Body of pancreas (tissue), 4 donors: Measurements from ENCODE around the gene ZGPAT. TPM values are rescaled to one million over a fixed set of nuclear protein-coding genes. Genes with fewer than 3 reads are reported as not detected.

ENCODE experiments used
- ATAC-seq: fragments of 150-250 bp; one replicate; pipeline ENCODE4 v1.9.1; 2016
- DNase-seq, 4 donors: peaks; one replicate each; pipeline ENCODE4 v3.0.0-alpha.2; 2019
- H3K27ac ChIP-seq, 4 donors: fragments of 200-600 bp; sonication (generic); 1 replicate in 3 of 4; 2 replicates in 1 of 4; pipeline versions ENCODE4 v1.5.1 to v1.6.1; 2016 to 2019; ENCODE audit warnings: mild to moderate bottlenecking in 1 of 4, mixed read lengths in 1 of 4, moderate library complexity in 1 of 4
- H3K27me3 ChIP-seq, 2 donors: fragments of 200-600 bp; sonication (generic); one replicate each; pipeline ENCODE4 v1.6.0; 2016; ENCODE audit warnings: mild to moderate bottlenecking in 1 of 2
- H3K36me3 ChIP-seq, 2 donors: fragments of 200-600 bp; sonication (generic); replicated peaks in 1 of 2; 2 replicates each; pipeline ENCODE4 v1.5.1; 2016; ENCODE audit warnings: low read depth in 2 of 2; ENCODE audit not compliant: insufficient read depth in 1 of 2
- H3K4me1 ChIP-seq: fragments of 200-600 bp; sonication (generic); one replicate; pipeline ENCODE4 v1.6.0; 2016
- H3K4me3 ChIP-seq, 2 donors: fragments of 200-600 bp; sonication (generic); 1 replicate in 1 of 2; 2 replicates in 1 of 2; pipeline ENCODE4 v1.5.1; 2016 to 2019
- H3K9me3 ChIP-seq, 3 donors: fragments of 200-600 bp; sonication (generic); 1 replicate in 2 of 3; 2 replicates in 1 of 3; pipeline ENCODE4 v1.5.1; 2016
- CTCF ChIP-seq, 7 experiments: fragments of 450-650 bp in 4 of 7; fragments of 200-600 bp in 3 of 7; sonication (generic) in 3 of 7; IDR thresholded peaks; one replicate each; pipeline ENCODE4 v1.5.1; 2016 to 2019; ENCODE audit warnings: antibody characterized with exemption in 7 of 7
- POLR2A ChIP-seq, 3 donors: fragments of 450-650 bp; IDR thresholded peaks; one replicate each; pipeline ENCODE4 v1.6.1; 2016; ENCODE audit warnings: antibody characterized with exemption in 3 of 3, mild to moderate bottlenecking in 2 of 3
- WGBS, 2 donors: methylation state at CpG; one replicate each; pipeline ENCODE4 v1.1.5; 2017; 5-methylcytosine and 5-hydroxymethylcytosine counted together
- intact Hi-C: fragments of 100-400 bp; cut with DNase I; formaldehyde crosslinking; loops from one replicate; pipeline ENCODE4 v1.15.1; 2023
- total RNA-seq, 2 donors: library from RNA; depleted of rRNA; stranded (reverse); fragments of >200 nt; gene quantifications; one replicate each; pipeline ENCODE4 v1.1.0, GENCODE V29; 2016

ZGPAT gene
- total RNA-seq, 2 donors from 2014 or later, result 16.6 to 53.1 TPM

- ATAC-seq, result no peak
- no peak overlapping the region for H3K4me3 ChIP-seq
- H3K9me3 ChIP-seq, result no peaks in the 10 kb centered on the region
- H3K27ac ChIP-seq, result no peak overlapping the region
- H3K36me3 ChIP-seq, result no peaks in the 10 kb centered on the region
- 73 to 76% methylated on average over 16 to 26 of the region's 26 CpGs for WGBS, 2 donors
- intact Hi-C loops, result no loop called here
- H3K4me1 ChIP-seq, result peaks cover 8% of the 10 kb centered on the region
- no peak for DNase-seq
- no peaks in the 10 kb centered on the region for H3K27me3 ChIP-seq
- TF ChIP-seq CTCF (IDR thresholded peaks at IDR 0.05) (no peak), POLR2A (IDR thresholded peaks at IDR 0.05) (no peak)
These were observed 43.1 kb downstream of the ZGPAT start for GRCh38 chr20:63750807-63751470.

GRCh38 chr20:63751471-63752271 lies 43.8 kb downstream of the ZGPAT start:
- WGBS, 2 donors, result 85 to 88% methylated on average over 18 to 22 of the region's 45 CpGs
- DNase-seq (no peak), ATAC-seq (no peak)
- H3K27ac ChIP-seq, result no peak overlapping the region
- peaks cover 8% of the 10 kb centered on the region for H3K4me1 ChIP-seq
- no peaks in the 10 kb centered on the region for H3K36me3 ChIP-seq
- no peak overlapping the region for H3K4me3 ChIP-seq
- H3K27me3 ChIP-seq, result no peaks in the 10 kb centered on the region
- H3K9me3 ChIP-seq, result no peaks in the 10 kb centered on the region
- intact Hi-C loops, result no loop called here
- TF ChIP-seq CTCF (IDR thresholded peaks at IDR 0.05), result no peak
- TF ChIP-seq POLR2A (IDR thresholded peaks at IDR 0.05), result no peak

DNA sequence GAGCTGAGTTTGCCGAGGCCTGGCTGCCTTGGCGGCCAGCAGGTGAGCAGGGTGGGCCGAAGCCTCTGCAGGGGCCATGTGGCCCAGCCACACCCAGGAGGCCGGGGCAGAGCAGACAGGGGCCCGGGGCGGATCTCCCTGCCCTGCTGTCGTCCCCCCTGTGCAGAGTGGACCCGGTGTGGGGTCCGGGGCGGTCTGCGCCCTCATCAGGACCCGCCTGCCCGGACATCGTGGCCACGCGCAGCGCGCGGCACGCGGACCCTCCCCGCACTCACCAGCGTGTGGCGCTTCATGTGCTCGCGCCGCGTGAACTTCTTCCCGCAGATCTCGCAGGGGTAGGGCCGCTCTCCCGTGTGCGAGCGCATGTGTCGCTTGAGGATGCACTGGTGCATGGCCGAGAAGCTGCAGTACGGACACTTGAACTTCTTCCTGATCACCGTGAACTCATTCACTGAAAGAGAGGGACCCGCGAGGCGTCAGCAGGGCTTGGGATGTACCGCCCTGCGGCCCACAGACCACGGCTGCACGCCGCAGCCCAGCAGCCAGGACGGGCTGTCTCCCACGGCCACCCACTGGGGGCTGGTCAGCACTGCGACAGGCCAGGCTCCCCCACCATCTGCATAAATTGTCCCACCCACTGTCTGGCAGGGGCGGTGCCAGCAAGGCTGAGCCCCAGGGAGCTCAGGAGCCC lies 44.7 kb downstream of the ZGPAT start:
- WGBS, 2 donors, result 91 to 98% methylated on average over 33 to 44 of the region's 50 CpGs
- Histone ChIP-seq H3K27me3 (no peaks in the 10 kb centered on the region), H3K4me3 (no peak overlapping the region), H3K27ac (no peak overlapping the region), H3K9me3 (no peaks in the 10 kb centered on the region), H3K4me1 (peaks cover 7% of the 10 kb centered on the region), H3K36me3 (no peaks in the 10 kb centered on the region)
- intact Hi-C loops, result no loop called here
- ATAC-seq, result no peak
- DNase-seq, result no peak
- TF ChIP-seq POLR2A (IDR thresholded peaks at IDR 0.05) (no peak), CTCF (IDR thresholded peaks at IDR 0.05) (no peak)

DNA sequence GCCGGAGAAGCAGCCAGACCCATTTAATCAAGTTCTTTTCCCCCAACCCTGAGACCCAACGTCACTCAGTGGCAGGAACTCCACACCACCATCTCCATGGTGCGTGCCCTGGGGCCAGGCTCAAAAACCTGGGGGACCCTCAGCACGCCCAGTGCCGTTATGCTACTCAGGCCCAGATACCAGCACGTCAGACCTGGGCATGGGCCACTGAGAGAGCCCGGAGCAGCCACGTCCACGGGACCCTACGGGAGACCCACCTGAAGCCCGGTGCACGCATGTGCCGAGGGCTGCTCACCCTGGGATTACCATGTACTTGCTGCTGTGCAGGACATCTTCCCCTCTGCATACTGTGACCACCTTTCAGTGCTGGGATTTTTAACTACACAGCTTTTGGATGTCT lies 45.5 kb downstream of the ZGPAT start:
- DNase-seq (no peak), ATAC-seq (no peak)
- Histone ChIP-seq H3K4me3 (no peak overlapping the region), H3K27ac (no peak overlapping the region), H3K36me3 (no peaks in the 10 kb centered on the region), H3K4me1 (no peaks in the 10 kb centered on the region), H3K27me3 (no peaks in the 10 kb centered on the region), H3K9me3 (no peaks in the 10 kb centered on the region)
- WGBS, 2 donors, result 87 to 100% methylated on average over 2 to 13 of the region's 13 CpGs
- TF ChIP-seq POLR2A (IDR thresholded peaks at IDR 0.05) (no peak), CTCF (IDR thresholded peaks at IDR 0.05) (no peak)
- intact Hi-C loops, result no loop called here
